ENCODE measurements around the gene IL25.
"Not testable (repeated sequence)": the region's sequence is repeated elsewhere in the genome, so short reads cannot be mapped to it uniquely, and the experiment has no call there.

The IL25 gene

DNA sequence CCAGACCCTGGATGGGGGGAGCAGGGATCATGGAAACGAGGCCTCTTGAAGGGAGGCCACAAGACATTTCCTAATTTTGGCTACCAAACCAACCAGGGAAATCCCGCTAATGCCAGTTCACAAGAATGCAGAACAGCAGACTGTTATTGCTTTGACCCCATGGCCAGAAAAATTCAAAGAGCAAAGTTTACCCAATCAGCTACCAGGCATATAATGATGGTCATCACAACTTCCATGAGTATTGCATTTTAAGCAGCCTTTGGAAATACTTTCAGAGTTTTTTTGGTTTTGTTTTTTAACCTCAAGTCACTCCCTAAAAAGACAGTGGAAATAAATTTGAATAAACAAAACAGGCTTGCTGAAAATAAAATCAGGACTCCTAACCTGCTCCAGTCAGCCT is at the start of gene IL25:
Gene IL25 (plus strand): TSS at position 301 of the 400 bp plus-strand sequence.
- DNase-seq, result no peak

DNA sequence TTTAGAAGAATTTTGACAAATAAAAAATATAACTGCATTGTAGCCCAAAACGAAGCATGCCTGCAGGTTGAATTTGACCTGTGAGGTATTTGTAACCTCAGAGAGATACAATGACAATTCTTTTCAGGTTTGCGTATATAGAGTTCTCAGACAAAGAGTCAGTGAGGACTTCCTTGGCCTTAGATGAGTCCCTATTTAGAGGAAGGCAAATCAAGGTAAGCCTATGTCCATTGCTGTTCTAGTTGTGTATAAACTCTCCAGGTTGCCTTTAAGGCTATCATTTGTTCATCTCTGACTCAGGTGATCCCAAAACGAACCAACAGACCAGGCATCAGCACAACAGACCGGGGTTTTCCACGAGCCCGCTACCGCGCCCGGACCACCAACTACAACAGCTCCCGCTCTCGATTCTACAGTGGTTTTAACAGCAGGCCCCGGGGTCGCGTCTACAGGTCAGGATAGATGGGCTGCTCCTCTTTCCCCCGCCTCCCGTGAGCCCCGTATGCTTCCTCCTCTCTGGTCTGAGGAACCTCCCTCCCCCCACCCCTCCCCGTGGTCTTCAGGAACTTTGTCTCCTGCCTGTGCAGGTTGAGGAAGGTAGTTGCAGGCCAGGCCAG is 48.7 kb upstream of the IL25 start:
- DNase-seq, result no peak

DNA sequence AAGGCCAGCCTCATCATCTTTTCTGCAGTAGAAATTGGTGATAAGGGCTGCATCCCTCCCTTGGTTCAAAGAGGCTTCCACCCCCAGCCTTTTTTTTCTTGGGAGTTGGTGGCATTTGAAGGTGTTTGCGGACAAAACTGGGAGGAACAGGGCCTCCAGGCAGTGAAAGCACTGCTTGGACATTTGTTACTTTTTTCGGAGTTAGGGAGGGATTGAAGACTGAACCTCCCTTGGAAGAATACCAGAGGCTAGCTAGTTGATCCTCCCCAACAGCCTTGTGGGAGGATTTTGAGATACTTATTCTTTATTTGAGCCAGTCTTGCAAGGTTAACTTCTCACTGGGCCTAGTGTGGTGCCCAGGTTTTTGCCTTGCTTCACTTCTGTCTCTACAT is 48.2 kb upstream of the IL25 start:
- no peak for DNase-seq

DNA sequence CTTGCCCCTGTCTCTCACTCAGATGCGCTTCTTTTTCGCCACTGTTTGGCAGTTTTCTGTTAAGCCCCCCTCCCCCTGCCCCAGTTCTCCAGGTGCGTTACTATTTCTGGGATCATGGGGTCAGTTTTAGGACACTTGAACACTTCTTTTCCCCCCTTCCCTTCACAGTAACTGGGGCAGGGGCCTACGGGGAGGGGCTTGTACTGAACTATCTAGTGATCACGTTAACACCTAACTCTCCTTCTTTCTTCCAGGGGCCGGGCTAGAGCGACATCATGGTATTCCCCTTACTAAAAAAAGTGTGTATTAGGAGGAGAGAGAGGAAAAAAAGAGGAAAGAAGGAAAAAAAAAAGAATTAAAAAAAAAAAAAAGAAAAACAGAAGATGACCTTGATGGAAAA is 47.6 kb upstream of the IL25 start:
- no peak for DNase-seq

DNA sequence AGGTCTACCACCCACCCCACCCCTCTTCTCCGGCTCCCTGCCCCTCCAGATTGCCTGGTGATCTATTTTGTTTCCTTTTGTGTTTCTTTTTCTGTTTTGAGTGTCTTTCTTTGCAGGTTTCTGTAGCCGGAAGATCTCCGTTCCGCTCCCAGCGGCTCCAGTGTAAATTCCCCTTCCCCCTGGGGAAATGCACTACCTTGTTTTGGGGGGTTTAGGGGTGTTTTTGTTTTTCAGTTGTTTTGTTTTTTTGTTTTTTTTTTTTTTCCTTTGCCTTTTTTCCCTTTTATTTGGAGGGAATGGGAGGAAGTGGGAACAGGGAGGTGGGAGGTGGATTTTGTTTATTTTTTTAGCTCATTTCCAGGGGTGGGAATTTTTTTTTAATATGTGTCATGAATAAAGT is 46.9 kb upstream of the IL25 start:
- DNase-seq, result not testable (repeated sequence)

DNA sequence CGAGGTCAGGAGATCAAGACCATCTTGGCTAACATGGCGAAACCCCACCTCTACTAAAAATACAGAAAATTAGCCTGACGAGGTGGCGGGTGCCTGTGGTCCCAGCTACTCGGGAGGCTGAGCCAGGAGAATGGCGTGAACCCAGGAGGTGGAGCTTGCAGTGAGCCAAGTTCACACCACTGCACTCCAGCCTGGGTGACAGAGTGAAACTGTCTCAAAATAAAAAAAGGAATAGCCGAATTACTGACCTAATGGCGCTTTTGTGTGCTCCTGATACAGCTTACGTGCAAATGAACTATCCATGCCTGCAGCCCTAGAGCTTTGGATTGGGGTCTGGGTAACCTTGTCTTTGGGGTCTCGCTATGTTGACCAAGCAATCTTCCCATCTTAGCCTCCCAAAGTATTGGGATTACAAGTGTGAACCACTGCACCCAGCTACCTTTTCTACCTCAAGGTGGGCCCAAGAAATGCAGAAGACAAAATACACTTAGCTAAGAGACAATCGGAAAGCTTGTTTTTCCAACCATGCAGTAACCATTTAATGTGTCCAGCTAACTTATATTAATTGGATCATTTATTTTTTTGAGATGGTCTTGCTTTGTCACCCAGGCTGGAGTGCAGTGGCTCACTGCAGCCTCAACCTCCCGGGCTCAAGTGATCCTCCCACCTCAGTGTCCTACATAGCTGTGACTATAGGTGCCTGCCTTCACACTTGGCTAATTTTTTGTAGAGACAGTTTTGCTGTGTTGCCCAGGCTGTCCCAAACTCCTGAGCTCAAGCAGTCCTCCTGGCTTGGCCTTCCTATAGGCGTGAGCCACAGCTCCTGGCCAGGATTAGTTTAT is 45.9 kb upstream of the IL25 start:
- DNase-seq, result no peak

DNA sequence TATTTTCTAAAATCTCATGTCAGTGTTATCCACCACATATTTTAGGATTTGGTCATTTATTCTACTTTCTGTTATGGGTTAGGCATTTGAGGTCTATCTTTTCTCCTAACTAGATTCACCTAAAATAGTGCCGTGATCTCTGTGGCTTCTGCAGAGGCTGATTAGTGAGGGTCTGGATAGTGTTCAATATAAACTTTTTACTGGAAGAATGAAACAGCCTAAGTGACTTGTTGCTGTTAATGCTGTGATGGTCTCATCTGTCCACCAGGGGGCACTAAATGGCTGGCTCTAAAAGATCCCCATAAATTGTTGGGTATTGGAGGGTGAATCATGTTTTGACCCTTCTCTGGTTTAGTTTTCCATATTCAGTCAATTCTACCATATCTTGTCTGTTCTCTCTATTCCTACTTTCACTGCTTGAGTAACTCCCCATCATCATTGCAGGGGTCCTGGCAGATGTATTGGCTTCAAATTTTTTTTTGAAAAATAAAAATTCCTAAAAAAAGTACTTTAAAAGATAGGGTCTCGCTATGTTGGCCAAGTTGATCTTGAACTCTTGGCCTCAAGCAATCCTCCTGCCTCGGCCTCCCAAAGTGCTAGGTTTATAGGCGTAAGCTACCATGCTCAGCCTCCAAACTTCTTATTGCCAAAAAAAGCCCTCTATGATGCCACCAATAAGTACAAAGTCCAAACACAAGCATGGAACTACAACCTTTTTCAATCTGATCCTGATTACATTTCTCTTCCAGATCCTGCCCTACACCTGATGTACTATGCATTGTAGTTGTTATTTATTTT is 44.5 kb upstream of the IL25 start:
- peak; percentile 61 for DNase-seq

DNA sequence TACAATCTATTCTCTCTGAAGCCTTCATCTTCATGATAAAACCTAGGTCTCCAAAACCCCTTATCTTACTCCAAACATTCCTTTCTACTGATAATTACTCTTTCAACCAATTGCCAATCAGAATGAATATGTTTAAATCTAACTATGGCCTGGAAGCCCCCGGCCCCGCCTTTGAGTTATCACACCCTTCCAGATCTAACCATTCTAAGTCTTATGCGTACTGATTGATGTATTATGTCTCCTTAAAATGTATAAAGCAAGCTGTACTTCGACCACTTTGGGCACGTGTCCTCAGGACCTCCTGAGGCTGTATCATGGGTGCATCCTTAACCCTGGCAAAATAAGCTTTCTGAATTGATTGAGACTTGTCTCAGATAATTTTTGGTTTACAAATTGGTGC is 37.0 kb upstream of the IL25 start:
- DNase-seq, result no peak

DNA sequence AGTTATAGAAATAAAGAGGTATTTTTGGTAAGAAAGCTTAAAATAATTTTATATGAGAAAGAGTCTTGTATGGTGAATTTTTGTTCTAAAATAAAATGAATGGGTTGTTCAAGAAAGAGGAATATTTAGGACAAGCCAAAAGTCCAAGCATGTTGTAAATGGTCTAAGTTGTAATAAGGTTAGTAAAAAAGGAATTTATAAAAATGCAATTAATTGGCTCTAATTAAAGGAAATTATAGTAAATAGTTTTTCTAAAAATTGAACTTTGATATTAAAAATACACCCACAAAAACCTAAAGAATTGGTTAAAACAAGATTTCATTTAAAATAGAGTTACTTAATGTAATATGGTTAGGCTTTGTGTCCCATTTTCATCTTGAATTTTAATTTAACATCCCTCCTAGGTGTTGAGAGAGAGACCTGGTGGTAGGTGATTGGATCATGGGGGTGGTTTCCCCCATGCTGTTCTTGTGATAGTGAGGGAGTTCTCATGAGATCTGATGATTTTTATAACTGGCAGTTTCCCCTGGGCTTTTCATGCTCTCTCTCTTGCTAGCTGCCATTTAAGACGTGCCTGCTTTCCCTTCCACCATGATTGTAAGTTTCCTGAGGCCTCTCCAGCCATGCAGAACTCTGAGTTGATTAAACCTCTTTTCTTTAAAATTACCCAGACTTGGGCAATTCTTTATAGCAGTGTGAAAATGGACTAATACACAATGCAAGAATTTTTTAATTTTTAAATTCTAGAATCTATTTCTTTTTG is 32.9 kb upstream of the IL25 start:
- DNase-seq, result no peak

DNA sequence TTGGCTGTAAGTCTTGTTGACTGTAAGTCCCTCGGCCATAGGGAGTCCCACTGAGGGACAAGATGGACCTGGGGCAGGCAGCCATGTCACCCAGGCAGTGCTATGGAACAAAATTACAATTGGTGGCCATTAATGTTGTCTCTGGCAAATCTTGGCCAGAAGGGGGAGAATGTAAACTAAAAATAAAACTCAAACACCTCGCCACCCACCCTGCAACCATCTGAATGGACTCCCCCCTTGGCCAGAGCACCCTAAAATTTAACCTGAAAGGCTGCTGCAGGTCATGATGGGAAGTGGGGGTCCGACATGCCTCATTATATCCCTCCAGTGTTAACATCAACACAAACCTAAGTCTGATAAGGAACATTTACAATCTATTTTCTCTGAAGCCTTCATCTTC is 28.1 kb upstream of the IL25 start:
- DNase-seq, result no peak

DNA sequence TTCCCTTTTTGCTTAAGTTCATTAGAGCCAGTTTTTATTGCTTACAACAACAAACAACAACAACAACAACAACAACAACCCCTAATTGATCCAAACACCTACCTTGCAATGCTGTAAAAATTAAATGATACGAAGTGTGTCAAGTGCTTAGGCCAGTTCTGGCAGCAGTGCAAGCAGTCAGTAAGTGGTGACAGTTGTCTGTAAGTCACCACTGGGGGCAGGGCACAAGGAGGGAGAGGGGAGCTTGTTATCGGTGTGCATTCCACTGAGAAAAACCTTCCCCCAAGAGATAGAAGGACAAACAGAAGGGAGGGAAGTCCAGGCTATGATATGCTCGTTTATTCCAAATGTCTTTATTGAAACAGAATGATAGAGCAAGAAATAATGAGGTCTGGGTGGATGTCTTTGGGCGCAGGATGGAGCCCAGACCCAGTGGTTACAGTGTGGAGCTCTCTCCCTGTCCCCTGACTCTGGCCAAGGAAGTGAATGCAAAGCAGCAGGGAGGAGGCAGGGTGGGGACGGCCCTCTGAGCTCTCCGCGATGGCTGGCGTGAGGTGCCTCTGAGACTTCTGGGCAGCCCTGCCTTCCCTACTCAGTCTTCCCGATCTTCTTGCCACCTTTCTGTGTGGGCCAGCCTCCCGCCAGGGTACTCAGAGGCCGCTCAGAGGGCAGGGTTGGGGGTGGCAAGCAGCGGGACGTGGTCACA is 26.5 kb upstream of the IL25 start:
- DNase-seq, result no peak

DNA sequence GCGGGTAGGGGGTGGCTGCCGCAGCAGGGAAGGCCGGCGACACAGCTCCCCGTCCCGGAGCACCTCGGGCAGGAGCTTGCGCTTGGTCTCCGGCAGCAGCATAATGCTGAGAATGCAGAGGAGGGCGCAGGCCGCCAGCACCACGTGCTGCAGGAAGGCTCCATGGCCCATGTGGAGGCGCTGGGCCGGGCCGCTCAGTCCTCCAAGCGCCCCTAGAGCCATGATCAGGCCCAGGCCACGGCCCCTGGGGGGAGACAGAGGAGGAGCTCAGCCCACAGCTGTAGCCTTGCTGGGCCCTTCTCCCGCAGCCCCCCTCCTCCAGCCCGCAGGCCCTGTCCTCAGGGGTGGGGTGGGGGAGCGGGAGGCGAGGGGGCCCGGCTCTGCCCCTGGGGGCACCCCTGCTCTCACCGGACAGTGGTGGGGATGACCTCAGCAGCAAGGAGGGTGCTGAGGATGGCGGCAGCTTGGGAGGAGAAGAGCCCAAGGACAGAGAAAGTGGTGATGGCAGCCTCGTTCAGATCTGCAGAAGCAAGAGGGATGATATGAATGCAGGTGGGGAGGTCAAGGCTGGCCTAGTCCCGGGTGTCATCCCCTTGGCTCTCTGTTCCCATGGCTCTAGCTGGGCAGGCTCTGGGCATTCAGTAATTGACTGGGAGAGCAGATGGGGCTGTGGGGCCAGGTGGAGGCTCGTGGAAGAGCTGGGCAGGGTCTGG is 25.8 kb upstream of the IL25 start:
- DNase-seq, result no peak

DNA sequence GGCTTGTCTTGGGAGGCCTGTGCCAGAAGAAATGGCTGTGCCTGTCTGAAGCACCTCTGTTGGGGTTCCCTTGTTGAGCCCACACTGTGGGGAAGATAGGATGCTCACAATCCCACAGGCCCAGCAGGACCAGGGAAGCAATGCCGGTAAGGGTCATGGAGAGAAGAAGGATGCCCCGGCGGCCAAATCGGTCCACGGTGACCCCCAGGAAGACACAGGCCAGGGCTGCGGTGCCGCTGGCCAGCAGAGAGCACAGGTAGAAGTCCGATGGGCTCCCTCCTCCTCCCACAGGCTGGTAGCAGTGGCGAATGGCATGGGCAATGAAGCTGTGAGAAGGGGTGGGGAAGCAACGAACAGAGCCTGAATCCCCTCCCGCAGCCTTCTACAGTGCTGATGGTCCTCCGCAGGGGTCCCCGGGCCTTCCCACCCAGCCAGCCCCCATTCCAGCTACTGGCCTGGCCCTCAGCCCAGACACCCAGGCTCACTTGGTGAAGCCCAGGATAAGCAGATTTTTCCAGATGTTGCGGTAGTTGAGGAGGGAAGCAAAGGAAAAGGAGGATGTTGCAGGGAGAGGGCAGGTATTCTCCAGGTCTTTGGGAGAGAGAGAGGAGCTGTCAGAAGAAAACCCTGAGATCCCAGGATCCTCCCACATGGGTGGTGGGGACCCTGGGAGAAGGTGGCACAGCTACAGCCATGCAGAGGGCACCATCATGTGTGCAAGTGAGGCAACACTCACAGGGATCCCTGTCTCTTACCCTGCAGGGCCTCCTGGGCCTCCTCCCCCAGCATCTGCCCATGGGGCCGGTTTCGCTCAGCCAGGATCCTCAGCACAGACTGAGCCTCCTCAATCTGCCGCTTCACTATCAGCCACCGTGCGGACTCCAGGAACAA is 25.0 kb upstream of the IL25 start:
- DNase-seq, result no peak

DNA sequence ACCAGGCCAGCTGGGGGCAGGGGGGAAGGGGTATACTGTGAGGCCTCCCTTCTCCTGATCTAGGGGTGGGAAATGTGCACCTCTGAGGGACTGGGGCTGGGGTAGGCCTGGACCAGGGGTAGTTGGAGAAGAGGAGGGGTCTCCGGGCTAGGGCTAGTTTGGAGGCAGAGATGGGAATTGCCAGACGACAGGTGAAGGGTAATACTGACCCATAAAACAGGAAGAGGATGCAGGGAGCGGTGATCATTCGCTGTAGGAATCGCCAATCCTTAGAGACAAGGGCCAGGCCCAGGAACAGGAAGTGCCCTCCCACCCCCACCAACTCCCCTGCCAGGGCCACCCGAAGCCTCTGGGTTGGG is 24.3 kb upstream of the IL25 start:
- no peak for DNase-seq

DNA sequence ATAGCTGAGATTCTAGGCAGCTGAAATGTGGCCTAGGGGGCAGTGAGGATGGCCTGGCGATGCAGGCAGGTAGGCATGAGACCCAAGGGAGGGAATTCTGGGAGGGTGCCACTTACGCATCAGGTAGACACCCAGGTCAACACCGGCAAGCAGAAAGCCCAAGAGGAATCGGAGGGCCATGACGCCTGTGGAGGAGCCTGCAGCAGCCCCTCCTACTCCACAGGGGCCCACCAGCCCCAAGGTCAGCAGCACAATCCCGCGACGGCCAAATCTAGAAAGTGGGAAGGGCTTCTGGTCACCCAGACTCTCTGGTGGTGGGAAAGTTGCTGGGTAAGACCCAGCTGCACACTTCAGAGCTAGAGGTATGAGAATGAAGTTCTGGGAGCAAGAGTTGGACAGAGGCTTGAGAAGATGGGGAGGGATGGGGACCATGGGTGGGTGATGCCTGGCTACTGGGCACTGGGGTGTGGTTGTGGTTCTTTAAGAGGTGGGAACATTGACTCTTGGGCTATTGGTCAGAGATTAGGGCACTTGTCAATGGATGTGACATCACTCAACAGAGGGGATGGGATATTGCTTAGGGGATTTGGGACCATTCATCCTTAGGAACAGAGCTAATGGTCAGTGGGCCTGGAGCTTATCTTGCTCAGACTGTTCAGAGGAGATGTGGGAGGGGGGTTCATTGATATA is 23.3 kb upstream of the IL25 start:
- no peak for DNase-seq

DNA sequence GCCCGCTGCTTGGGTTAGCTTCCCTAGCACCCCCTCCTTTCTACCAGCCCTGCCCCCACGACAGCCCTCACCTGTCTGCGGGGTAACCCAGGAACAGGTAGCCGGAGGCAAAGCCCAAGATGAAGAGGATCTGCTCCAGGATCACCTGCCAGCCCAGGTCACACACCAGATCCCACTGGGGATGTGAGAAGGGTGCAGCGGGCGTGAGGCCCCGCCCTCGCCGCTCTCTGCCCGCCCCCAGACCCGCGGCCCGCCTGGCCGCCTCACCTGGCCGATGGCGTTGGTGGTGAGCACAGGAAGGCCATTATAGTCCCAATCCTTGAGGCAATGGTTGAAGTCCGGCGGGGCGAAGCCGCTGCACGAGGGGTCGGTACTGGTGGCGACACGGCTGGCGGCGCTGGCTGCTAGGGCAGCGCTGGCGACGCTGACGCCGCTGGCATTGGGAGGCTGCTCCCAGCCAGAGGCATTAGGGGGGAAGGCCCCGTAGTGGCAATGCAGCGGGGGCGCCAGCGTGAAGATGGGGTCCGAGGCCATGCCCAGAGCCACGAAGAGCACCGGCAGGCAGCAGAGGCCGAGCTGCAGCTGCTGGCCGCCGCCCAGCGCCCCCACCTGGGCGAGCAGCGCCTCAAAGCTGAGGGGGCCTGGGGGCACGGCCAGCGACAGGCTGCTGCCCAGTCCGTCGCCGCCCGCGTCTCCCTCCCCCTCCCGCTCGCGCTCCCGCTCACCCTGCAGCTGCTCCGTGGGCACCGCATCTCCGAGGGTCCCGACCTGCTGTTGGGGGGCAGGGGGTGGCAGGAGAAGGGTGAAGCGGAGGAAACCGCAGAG is 20.7 kb upstream of the IL25 start:
- DNase-seq, result peak; percentile 38

DNA sequence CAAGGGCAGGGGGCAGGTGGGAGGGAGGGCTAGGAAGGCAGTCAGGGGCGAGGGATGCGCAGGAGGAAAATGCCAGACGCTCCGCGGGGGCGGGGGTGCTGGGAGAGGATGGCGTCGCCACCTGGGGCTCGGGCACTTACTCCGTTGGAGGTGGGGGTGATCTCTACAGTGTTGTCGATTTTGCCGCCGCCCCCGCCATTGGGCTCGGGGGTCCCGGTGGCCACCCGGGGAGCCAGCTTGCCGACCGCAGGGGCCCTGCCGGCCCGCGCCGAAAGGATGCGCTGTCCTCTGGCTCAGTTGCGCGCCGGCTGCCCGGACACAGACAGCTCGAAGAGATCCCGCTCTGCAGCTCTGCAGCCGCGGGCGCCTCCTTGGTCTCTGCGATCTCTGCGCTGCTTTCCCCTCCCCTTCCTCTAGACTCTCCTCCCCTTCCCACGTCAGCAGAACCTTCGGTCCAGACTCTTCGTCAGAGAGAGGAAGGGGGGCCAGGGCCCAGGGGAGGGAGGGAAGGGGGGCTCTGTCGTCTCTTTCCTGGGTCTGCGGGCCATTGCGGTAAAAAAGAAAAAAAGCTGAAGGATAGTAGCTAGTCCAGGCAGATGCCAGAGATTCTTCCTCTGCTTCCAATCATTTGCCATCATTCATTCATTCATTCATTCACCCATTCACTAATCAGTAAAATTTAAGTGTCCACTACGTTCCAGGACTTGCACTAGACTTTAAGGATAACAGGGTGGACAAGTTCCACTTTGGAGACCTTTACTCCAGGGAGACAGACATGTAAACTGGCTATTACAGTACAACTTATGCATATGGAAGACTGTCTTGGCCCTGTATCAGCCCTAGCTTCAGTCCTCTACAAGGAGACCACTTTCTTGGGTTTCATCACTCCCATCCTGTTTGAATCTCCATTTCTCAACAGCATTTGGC is 19.8 kb upstream of the IL25 start, which contains the start of gene SLC22A17:
Gene SLC22A17 (minus strand): TSS at position 382 of the 927 bp plus-strand sequence.
- DNase-seq, result peak; percentile 61

DNA sequence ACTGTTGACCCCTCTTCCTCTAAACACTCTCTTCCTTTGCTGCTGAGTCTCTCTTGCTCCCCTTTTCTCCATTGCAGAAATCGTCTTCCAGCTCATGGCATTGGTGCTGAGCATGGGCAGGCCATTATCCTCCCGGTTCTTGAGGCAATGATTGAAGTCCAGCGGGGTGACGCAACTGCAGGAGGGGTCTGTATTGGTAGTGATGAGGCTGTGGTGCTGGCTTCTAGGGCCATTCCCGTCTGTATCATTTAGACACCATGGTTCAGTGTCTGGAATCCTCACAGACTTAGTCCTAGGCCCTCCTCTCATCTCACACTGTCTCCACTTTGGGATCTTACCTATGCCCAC is 19.2 kb upstream of the IL25 start:
- DNase-seq, result no peak

All from COR-L47 (cell line).